ENCODE results near the gene A1BG.

GRCh38 chr19:58300620-58301019 lies 52.7 kb downstream of the A1BG start:
- TF ChIP-seq CTCF (IDR thresholded peaks at IDR 0.05; ENCODE audit: insufficient read depth, low read length, poor library complexity, severe bottlenecking) (no peak), EZH2phosphoT487 (conservative IDR thresholded peaks at IDR 0.05; ENCODE audit: low read length) (no peak)

Measured in SU-DHL-6 (cell line).